HG03354 (cell line): ENCODE measurements around the gene PHPT1.
"Not testable (repeated sequence)": the region's sequence is repeated elsewhere in the genome, so short reads cannot be mapped to it uniquely, and the experiment has no call there.

Experiments
- ATAC-seq: cut with Tn5 transposase; IDR thresholded peaks from one replicate; pipeline ENCODE4 v1.9.1; 2021; ENCODE audit warnings: mild to moderate bottlenecking; ENCODE audit not compliant: unreplicated experiment, poor library complexity, severe bottlenecking

PHPT1 gene

GRCh38 chr9:136857581-136858412 is 8.6 kb downstream of the PHPT1 start:
- no peak for ATAC-seq

DNA sequence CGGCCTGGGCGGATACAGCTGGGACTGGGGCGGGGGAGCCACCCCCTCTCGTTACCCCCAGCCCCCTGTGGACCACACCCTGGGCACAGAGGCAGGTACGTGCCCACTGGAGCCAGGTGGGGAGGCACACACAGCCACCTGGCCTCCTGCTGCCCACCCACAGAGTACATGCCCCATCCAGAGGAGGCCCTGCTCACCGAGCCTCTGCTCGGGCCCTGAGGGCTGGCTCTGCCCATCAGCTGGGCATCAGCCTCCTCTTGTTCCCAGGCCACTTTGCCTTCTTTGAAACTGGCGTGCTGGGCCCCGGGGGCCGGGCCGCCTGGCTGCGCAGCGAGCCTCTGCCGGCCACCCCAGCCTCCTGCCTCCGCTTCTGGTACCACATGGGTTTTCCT is 9.2 kb downstream of the PHPT1 start:
- ATAC-seq = no peak

DNA sequence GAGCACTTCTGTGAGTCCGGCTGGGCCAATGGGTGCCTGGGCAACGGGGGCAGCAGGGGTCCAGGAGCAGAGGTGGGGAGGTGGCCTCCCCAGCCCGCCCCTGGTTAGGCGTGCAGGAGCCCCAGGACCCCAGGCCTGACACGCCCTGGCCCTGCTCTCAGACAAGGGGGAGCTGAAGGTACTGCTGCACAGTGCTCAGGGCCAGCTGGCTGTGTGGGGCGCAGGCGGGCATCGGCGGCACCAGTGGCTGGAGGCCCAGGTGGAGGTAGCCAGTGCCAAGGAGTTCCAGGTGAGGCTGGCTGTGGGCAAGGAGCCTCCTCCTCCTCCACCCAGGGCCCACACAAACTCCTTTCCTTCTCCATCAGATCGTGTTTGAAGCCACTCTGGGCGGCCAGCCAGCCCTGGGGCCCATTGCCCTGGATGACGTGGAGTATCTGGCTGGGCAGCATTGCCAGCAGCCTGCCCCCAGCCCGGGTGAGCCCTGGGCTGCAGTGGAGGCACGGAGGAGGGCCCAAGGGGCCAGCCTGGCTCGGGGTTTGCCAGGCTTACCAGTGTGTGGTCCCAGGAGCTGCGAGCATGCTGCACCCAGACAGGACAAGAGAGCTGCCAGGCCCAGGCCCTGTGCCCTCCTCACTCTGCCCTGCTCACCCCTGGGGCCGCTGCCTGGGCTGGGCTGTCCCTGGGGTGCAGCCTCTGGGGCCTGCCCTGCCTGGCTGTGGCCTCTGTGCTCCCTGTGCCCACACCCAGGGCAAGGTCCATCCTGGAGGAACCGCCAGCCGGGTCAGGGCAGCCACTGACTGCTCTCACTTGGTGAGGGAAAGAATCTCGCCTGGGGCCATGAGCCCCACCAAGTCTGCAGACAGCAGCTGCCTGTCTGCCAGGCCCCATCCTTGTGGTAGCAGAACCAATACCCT is 9.9 kb downstream of the PHPT1 start:
- ATAC-seq = no peak

DNA sequence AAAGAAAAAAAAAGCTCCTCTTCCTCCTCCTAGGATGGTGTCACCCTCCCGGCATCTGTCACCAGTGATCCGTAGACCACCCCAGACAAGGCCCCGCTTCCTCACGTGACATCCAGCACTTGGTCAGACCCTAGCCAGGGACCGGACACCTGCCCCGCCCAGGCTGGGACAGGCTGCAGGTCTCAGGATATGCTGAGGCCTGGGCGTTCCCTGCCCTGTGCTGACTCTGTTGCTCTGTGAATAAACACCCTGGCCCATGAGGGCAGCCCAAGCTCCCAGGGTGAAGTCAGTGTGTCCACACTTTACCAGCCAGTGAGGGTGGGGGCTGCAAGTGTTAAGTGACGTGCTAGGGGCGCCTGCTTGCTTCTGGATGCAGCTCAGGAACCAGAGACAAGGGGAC is 11.3 kb downstream of the PHPT1 start:
- no peak for ATAC-seq

DNA sequence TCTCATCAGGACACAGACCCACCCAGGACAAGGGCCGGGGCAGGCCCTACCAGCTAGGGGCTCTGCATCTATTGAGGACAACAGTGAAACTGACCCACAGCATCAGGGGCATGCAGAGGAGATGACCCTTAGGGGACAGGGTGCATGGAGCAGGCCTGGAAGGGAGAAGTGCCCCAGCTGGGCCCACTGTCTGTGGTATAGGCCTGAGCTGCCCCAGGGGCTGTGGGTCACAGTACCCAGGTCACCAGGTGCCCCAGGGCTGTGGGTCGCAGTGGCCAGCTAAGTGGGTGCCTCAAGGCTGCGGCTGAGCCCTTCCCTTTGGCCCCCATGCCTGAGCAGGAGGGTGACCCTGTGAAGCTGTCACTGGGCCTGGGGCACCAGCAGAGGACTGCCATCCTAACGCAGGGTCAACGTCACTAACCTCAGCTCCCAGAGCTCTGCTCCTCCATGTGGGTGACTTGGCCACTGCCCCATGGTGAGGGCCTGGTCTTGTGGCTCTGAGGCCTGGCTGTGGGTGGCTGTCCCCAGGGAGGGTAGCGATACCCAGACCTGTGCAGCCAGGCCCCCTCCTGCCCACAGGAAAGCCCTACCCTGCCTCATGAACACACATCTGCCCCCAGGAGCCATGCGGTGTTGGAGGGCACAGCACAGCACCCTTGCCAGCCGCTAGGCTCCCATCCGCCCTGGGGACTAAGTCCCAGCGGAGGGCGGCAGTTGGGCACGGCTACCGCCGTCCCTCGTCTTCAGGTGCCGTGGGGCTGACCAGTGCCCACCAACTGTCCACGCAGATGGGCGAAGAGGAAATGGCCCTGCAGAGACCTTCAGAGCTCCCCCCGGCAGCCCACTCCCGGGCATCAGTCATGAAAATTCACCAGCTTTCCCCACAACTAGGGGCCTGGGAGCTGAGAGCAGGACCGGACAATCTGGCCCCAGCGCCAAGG is 12.0 kb downstream of the PHPT1 start:
- no peak for ATAC-seq

GRCh38 chr9:136861874-136862457 is 12.8 kb downstream of the PHPT1 start:
- ATAC-seq = no peak

DNA sequence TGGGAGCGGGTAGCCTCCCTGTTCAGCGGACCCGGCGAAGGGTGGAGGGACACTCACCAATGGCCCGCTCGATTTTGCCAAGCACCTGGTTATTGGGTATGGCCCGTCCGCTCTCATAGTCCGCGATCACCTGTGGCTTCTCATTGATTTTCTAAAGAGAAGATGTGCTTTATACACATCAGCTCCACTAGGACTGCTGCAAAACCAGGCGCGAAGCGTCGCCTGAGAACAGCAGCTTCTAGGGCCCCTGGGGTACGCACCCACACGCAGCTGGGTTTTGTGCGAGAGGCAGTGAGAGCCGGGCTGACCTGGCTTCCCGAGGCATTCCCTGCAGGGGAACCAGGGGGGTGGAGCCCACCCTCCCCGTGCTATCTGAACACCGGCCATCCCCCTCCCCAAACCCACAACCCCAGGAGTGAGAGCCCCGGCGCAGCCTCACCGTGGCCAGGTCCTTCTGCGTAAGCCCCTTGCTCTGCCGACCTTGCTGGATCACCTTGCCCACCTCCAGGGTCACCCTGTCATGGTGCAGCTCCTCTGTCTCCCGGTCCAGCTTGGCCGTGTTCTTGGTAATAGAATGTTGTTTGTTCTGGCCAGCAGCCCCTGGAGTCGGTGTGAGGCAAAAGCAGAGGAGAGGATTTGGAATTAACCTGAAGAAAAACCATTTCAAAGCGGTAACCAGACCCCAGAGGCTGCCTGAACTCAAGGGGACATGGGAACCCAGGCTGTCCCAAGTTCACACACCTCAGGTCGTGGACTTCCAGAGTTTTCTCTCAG is 13.8 kb downstream of the PHPT1 start:
- no peak for ATAC-seq

GRCh38 chr9:136863623-136864273 is 14.5 kb downstream of the PHPT1 start:
- ATAC-seq = no peak

DNA sequence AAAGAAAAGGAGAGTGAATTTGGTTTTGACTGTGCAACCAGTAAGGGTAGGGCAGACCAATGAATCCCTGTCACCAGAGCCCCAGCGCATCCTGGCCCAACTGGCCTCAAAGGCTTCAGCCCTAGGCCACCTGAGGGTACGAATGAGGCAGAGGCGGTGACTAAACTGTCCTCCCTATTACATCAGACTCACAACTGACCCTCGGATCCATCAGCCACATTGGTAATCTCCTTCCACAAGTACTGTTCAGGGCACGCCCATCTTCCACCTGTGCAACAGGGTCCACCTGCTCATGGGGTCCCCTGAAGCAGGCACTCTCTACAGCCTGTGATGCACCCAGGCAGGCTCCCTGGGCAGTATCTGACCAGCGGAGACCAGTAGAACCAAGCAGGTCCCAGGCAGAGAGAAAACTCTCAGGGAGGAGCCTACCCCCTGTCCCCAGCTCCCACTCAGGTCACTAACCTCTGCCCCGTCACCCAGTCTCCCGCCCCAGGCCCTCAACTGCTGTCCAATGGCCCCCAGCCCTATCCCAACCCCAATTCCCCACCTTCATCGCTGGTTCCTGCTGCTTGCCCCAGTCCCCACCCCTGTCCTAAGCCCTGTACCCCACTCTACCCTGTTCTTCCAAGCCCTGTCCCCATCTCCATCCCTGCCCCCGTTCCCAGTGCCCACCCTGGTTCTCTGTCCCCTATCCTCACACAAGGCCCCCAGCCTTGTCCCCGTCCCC is 16.0 kb downstream of the PHPT1 start:
- ATAC-seq = no peak

GRCh38 chr9:136865768-136866103 is 16.5 kb downstream of the PHPT1 start:
- ATAC-seq = no peak

GRCh38 chr9:136866898-136867421 is 17.8 kb downstream of the PHPT1 start:
- not testable (repeated sequence) for ATAC-seq

DNA sequence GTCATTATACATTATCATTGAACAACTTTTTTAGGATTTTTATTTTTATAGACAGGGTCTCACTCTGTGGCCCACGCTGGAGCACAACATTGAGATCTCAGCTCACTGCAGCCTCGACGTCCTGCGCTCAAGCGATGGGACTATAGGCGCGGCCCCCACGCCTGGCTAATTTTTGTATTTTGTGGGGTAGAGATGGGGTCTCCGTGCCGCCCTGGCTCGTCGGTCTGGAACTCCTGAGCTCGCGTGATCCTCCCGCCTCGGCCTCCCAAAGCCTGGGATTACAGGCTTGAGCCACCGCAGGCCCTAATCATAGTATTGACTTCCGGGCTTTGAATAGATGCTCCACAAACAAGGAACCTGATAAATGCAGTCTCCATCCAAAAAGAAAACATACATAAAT is 18.3 kb downstream of the PHPT1 start:
- no peak for ATAC-seq

DNA sequence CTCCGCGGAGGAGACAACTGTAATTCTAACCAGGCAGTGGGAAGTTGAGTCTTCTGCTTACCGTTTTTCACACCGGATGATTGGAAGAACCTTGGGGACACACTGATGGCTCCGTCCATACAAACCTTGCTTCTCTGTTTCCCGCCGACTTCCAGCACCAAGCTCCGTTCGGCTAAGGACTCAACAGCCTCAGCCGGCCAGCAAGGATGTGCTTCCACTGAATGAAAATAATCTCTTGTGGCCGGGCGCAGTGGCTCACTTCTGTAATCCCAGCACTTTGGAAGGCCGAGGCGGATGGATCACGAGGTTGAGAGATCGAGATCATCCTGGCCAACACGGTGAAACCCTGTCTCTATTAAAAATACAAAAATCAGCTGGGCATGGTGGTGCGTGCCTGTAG is 18.7 kb downstream of the PHPT1 start:
- no peak for ATAC-seq

- ATAC-seq = no peak
Measured at GRCh38 chr9:136868644-136869043, 19.4 kb downstream of the PHPT1 start.

DNA sequence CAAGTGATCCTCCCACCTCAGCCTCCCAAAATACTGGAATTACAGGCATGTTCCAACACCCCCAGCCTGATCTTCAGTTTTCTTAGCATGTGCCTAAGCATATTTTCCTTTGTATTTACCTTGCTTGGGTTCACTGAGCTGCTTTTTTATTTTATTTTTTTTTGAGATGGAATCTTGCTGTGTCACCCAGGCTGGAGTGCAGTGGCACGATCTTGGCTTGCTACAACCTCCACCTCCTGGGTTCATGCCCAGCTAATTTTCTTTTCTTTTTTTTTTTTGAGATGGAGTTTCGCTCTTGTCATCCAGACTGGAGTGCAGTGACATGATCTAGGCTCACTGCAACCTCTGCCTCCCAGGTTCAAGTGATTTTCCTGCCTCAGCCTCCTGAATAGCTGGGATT is 20.4 kb downstream of the PHPT1 start:
- ATAC-seq = not testable (repeated sequence)

DNA sequence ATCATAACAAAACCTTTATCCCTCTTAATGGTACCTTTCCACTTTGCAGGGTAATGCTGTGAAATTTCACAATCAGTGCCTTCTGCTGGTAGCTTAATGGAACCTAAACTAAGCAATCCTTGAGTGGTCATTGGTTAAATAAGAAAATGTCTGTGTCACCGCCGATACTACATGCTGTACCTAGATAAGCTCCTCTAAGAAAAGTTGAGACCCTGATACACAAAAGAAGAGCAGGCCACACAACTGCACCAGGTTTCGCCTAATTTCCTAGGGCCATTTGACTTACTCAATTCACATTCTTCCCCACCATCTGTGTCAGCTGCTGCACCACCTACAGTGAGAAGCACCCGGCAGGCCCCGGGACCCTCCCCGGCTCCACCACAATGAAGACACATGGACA is 25.9 kb downstream of the PHPT1 start:
- ATAC-seq = no peak

DNA sequence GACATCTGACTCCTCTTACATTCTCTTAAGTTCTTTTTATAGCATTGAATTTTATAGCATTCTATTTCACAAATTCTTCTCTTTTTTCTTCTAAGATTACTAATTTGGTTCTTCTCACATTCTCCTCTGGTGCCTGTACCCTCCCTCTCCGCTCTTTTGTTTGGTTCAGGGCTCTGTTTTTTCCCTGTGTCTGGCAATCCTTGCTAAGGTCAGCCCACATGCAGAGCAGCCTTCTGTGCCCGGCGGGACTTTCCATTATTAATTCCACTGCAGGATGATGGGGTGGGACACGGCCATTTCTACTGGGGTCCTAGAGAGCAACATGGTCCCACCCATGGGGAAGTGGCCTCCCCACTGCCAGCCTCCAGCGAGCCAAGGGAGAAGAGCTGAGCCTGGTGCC is 27.3 kb downstream of the PHPT1 start:
- no peak for ATAC-seq

GRCh38 chr9:136880651-136881050 is 31.4 kb downstream of the PHPT1 start:
- ATAC-seq = no peak
